ENCODE results near the gene SAAL1.

SAAL1 gene

DNA sequence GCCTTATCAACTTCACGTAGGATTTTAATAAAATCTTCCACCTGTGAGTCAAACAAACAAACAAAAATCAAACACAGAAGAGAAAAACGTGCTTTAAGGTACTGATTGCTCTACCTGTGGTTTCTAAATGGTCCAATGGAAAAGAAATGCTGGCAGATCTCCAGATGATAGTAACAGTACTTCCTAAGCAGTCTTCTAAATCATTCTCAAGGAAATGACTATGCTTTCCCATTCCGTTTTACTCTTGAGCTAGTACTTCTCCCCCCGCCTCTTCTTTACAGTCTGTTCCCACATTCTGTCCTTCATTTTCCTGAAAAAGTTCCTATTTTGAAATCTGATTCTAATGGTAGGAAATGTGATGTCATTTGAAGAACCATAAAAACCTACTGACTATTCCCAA lies 25.4 kb downstream of the SAAL1 start:
- no peak for DNase-seq

DNA sequence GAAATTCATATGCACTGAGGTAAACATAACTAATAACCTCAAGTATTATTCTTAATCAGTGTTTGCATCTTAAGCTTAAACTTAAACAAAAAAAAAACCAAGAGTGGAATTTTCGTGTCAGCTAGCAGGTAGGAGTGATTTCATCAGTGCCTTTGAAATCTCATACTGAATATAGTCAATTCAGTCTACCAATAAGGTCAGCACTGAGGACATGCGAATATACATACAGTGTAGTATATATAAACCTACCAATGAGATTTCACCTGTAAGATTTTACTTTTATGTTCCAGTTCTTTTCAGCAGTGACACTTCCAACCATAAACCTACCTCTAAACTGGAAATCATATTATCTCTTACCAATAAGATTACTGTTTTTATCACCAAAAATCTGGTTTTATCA lies 27.0 kb downstream of the SAAL1 start:
- DNase-seq = no peak

DNA sequence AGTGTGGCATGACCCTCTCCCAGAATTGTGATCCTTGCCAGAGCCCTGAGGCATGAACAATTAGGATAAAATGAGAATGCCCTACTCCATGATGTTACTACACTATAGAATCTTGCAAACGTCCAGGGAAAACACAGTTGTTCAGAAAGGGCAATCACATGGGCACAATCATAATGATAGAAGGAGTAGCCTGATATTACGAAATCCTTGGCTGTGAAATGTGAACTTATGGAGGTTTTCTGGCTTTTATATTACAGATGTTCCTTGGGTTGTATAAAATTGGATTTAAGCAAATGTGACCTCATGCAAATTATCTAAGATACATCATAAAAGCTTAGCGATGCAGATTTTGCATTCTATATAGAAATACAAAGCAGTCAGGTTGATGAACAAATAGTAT lies 30.4 kb downstream of the SAAL1 start:
- no peak for DNase-seq

DNA sequence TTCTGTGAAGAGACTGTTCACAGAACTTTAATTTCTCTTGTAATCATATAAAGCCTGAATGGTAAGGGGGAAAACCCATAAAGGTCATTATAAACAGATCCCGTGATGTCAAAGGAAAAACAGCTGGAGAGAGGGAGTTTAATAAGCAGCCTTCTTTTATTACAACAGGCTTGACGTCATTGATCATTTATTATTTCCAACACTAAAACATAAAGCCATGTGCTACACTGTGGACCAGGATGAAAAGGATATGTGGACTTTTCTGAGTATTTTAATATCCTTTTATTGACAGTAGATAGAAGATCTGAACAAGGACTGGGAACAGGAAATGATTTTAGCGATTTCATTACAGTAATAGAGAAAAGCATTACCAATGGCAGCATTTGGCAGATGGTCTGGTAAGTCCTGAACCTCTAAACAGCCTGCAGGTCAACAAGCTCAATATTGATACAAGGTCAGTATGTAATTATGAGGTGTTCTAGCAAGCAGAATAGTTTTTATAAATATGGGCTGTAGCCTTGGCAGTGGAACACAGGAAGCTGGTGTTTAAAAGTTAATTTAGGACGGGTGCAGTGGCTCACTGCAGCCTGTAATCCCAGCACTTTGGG lies 34.7 kb downstream of the SAAL1 start:
- DNase-seq = no peak

DNA sequence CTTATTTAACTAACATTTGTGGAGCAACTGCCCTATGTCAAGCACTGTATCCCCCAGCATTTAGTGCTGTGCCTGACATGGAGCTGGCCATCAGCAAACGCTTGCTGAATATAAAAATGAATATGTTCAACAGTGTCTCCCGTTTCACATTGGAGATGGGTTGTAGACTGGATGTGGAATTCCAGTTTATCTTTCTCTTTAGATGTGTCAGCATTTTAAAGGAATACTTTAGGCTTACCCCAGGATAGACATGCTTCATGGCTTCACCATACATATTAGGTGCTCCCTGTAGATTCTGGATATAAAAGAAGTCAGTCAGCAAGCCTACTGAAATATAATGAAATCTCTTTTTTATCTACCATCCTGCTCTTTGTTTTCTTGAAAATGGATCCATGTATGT lies 38.5 kb downstream of the SAAL1 start:
- no peak for DNase-seq

DNA sequence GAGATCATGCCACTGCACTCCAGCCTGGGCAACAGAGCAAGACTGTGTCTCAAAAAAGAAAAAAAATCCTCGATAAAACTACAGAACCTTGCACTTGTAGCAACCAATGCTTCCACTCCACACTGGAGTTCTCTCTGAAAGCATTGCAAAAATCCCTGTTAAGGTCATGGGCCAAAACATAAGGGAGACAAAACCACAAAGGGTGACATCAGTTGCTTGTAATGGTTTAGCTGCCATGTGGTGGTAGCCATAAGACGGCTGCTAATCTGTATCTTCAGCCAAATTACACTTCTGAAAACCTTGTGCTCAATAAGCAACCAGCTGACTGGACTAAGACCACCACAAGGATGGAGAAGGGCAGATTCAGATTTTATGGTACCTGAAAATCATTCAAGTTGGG lies 39.3 kb downstream of the SAAL1 start:
- DNase-seq = no peak

DNA sequence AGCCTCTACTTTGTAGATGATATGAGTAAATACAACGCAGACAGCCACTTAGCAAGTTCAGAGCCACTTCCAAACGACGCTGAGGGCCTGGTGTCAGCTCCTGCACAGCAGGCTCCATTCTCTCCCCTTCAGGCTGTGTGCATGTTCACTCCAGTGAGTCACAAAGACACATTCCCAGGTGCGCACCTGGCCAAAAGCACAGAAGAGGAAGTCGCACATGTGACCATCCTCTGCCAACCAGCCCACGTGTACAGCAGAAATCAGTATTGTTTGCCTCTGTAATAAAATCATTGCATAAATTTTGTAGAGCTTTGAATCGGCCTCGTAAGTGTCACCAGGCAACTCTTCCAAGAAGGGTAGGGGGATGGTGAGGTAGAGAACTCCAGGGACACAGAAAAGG lies 40.3 kb downstream of the SAAL1 start:
- no peak for DNase-seq

DNA sequence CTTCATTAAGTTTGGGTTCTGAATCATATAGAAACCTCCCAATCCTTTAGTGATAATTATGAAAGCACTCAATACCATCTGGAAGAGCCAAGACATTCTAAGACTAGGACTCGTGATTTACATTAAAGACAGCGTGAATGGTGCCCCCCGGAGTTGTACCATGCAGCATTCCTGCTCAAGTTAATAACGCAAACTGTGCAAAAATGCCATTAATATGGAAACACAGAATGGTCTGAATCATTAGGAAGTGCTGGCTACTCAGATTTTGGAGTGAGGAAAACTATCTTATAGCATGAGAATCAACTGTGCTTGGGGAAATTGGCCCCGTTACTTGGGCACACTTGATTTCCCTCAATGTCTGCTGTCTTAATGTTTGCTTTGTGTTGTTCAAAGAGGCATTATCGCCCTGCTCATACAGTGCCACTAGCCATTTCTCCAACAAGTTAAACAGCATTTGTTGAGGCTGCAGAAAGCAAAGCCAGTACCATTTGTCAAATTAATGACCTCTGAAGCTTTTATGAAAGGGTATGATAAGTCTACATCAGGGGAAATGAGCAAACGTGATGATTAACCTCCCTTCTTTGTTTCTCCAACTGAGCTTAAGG lies 41.3 kb downstream of the SAAL1 start:
- no peak for DNase-seq

DNA sequence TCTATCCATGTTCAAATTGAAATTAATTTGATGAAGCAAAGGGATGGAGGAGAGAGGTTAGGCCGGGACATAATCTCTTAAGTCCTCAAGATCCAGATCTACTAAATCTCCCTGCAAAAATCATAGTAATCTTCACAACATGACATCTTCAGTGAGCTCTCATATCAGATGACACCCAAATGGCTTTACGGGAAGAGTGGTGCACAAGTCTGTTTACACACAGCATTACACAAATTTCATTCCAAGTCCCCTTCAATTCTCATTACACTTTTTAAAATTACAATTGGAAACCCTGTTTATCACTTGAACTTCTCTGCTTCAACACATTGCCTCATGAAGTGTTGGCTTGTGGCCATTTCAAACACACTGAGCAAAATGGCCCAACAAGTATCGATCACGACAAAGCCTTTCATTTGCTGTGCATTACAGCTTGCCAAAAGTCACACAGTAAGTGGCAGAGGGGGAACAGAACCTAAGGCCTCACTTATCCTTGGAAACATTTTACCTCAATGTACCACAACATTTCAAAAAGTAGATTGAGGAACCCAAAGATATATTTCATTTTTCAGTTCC lies 41.9 kb downstream of the SAAL1 start:
- DNase-seq = no peak

DNA sequence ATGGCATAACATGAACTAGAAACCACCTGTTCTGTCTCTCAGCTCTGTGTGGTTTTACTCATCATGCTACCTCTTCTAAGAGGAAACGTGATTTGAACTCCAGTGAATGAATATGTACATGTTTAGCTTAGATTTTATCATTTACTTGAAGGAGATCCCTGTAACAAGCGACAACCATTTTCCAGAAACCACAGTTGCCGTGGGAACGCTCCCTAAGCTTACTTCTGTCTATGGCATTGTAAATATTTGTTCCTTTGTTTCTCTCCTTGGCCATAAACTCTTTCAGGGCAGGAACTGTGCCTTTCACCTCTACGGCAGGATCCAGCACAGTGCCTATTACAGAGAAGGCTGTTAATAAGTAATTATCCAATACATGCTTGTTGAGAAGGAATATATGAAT lies 42.8 kb downstream of the SAAL1 start:
- no peak for DNase-seq

DNA sequence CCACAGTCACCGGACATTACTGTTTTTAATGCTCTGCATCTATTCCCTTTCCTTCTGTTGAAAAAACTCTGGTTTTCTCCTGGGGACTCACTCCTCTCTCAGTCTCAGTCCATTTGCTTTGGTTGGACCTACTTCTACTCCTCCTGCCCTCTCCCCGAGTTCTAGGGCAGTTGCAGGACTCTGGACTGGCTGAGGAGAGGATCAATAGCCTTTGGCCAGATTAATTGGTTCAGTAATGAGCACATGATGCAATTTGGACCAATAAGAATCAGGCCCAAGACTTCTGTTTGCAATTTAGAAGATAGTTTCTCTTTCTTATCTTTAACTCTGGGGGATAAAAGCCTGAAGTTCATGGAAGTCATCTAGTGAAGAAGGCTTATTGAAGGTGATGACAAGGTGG lies 44.5 kb downstream of the SAAL1 start:
- DNase-seq = no peak

DNA sequence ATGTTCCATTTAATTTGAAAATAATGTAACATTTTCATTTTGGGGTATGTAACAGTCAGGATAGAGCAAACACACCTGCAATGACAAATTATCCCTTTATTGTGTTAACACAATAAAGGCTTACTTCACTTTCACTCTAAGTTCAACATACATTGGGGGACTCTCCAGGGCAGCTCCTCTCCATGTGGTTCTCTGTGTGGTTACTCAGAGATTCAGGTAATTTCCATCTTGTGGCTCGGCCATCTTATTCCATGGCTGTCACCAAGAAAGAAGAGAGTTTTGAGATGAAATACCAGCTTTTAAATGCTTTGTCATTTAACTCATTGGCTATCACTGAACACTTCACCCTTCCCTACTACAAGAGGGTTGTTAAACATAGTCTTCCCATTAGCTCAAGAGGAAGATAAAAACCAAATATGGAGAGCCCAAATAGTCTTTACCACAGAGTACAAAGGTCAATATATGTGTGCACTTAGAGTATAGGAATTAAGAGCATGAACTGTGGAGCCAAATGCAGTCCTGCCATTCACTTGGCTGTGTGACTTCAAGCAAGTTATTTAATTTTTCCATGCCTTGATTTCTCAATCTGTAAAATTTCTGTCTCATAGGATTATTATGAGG lies 49.2 kb downstream of the SAAL1 start:
- no peak for DNase-seq

DNA sequence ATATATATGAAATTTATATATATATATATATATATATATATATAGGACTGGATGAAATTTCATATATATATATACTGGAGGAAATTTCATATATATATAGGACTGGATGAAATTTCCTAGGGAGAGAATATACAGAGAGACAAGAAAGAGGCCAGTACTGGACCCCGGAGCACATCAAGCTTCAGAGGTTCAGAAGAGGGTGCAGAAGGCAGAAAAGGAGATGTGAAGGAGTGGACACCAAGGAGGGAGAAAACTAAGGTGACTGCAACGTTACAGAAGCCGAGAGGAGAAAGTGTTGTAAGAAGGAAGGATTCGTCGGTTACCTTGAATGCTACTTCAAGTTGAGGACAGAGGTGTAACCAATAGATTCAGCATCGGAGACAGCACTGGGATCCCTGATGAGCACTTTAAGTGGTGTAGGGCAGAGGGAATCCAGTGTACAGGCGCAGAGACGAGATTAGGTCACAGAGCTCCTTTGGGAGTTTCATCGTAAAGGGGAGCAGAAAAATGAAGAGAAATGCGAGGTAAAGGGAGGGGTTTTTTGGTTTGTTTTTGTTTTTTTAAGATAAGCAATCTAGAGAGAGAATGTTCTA lies 51.3 kb downstream of the SAAL1 start:
- no peak for DNase-seq

DNA sequence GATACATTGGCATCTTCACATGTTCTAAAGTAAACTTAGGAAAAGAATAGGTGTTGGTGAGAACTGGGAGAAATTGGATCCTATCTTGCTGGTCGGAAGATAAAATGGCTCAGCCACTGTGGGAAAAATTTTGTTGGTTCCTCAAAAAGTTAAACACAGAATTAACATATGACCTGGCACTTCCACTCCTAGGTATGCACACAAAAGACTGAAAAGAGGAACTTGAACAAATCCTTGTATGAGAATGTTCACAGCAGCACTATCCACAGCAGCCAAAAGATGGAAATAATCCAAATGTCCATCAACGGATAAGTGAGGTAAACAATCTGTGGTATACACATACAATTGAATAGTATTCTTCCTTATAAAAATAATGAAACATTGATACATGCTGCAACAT lies 55.0 kb downstream of the SAAL1 start:
- DNase-seq = no peak

DNA sequence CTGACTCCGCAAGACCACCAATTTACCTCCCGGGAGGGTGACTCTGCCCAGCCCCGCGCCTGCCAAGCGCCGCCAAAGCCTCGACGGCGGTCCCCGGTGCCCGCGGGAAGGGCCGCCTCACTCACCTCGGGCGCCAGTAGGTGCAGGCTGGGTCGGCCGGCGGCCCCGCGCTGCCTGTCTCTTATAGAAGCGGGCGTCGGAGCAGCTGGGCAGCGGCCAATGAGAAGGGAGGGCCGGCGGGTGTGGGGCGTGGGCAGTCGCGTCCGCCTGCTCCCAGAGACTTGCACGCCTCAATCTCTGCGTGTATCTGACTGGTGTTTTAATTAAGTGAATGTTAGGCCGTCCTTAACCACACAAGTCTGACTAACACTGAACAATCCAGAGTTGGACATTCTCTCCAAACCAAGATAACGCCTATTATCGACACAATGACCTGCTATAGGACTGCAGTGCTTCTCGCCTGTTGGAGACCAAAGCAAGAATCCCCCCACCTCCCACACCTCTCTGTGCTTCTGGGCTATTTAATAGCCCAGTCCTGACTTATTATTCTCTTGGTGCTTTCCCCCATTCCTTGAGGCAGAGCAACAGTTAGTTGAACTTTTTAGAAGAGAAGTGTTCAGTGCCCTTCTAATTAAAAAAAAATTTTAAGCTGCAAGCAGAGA lies 59.6 kb downstream of the SAAL1 start, which contains the start of gene TPH1:
Gene TPH1, minus strand, starts transcription at position 154 of the 662 bp plus-strand sequence. CDS start 5,507 bp downstream, outside the sequence.
- DNase-seq = no peak

DNA sequence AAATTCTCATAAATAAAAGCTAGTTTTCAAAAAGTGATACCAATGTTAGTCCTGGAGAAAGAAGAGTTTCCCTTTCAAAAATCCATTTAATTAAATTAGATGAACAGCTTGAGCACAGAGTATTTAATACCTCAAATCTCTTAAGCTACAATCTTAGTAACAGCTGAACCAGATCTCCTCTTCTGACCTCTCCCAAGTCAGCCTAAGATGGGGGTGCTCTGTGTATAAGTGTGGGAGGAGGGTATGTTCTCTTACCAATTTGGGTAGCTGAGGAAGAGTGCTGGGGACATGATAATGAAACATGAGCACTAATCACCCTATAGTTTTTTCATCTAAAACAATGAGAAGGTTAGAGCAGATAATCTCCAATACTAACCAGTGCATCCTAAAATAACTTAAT lies 69.4 kb downstream of the SAAL1 start:
- no peak for DNase-seq
